ENCODE data around the gene SLC7A7.
"Not testable (repeated sequence)": the region's sequence is repeated elsewhere in the genome, so short reads cannot be mapped to it uniquely, and the experiment has no call there.

SLC7A7 gene

GRCh38 chr14:22814941-22815713, at the start of gene SLC7A7:
TSS of gene SLC7A7 (minus strand) at chr14:22815435. CDS start at chr14:22813398, 2,037 bp downstream.
- no peak for DNase-seq

- DNase-seq, result no peak
These were observed 49.7 kb upstream of the SLC7A7 start for GRCh38 chr14:22864979-22865378.

- no peak for DNase-seq
These were observed 46.4 kb upstream of the SLC7A7 start for GRCh38 chr14:22861651-22862050.

GRCh38 chr14:22860377-22860776, 45.1 kb upstream of the SLC7A7 start:
- DNase-seq, result not testable (repeated sequence)

- DNase-seq, result no peak
These were observed 41.2 kb upstream of the SLC7A7 start for GRCh38 chr14:22856428-22856827.

GRCh38 chr14:22854963-22855724, 39.9 kb upstream of the SLC7A7 start:
- no peak for DNase-seq

- not testable (repeated sequence) for DNase-seq
These were observed 39.1 kb upstream of the SLC7A7 start for GRCh38 chr14:22854296-22854695.

GRCh38 chr14:22852940-22853767, 37.9 kb upstream of the SLC7A7 start:
- DNase-seq, result peak; percentile 72

GRCh38 chr14:22852599-22852939, 37.3 kb upstream of the SLC7A7 start:
- no peak for DNase-seq

GRCh38 chr14:22852178-22852577, 36.9 kb upstream of the SLC7A7 start:
- not testable (repeated sequence) for DNase-seq

GRCh38 chr14:22850944-22851764, 35.9 kb upstream of the SLC7A7 start:
- peak; percentile 99 for DNase-seq

- DNase-seq, result peak; percentile 38
These were observed 34.1 kb upstream of the SLC7A7 start for GRCh38 chr14:22849212-22849819.

- peak; percentile 88 for DNase-seq
These were observed 33.3 kb upstream of the SLC7A7 start for GRCh38 chr14:22848351-22849164.

GRCh38 chr14:22847661-22848341, 32.6 kb upstream of the SLC7A7 start:
- peak; percentile 79 for DNase-seq

- no peak for DNase-seq
These were observed 31.6 kb upstream of the SLC7A7 start for GRCh38 chr14:22846811-22847307.

- DNase-seq, result no peak
These were observed 30.8 kb upstream of the SLC7A7 start for GRCh38 chr14:22845821-22846625.

- no peak for DNase-seq
These were observed 29.8 kb upstream of the SLC7A7 start for GRCh38 chr14:22845103-22845394.

GRCh38 chr14:22844221-22845102, 29.2 kb upstream of the SLC7A7 start:
- no peak for DNase-seq
